WTC11 (cell line): ENCODE measurements around the gene AFAP1L1. TPM values are rescaled to one million over a fixed set of nuclear protein-coding genes. Genes with fewer than 3 reads are reported as not detected.

ENCODE experiments used
- ATAC-seq: fragments of 200-7000 bp; cut with Tn5 transposase; 2 replicates; pipeline ENCODE4 v1.10.0; 2021; ENCODE audit warnings: mild to moderate bottlenecking, moderate library complexity
- CTCF ChIA-PET: fragments of 300-600 bp; sonication (Branson Sonifier 250); formaldehyde crosslinking; loops from one replicate; lab custom pipeline; 2021; ENCODE audit warnings: antibody characterized with exemption; lab: Charles Lee
- POLR2A ChIA-PET: fragments of 350-600 bp; sonication (Branson Sonifier 250); formaldehyde crosslinking; loops from one replicate; lab custom pipeline; 2021; ENCODE audit warnings: antibody characterized with exemption; lab: Charles Lee
- DNase-seq: peaks from one replicate; pipeline ENCODE4 v3.0.0; 2021; ENCODE audit warnings: low spot score
- H3K27ac Mint-ChIP-seq: 2 replicates; pipeline ENCODE4 v1.8.0; 2021; ENCODE audit warnings: mixed read lengths
- H3K27me3 Mint-ChIP-seq: 2 replicates; pipeline ENCODE4 v1.8.0; 2021; ENCODE audit warnings: low read depth, mild to moderate bottlenecking, moderate library complexity, mixed read lengths
- H3K36me3 Mint-ChIP-seq: 2 replicates; pipeline ENCODE4 v1.8.0; 2021; ENCODE audit warnings: mixed read lengths
- H3K4me1 Mint-ChIP-seq: 2 replicates; pipeline ENCODE4 v1.8.0; 2022; ENCODE audit warnings: mixed read lengths
- H3K4me3 Mint-ChIP-seq: 2 replicates; pipeline ENCODE4 v1.8.0; 2021; ENCODE audit warnings: mild to moderate bottlenecking, moderate library complexity, mixed read lengths
- H3K9me3 Mint-ChIP-seq: 2 replicates; pipeline ENCODE4 v1.8.0; 2021; ENCODE audit warnings: mixed read lengths
- ATF1 ChIP-seq: sonication (generic); formaldehyde crosslinking; IDR thresholded peaks from 2 replicates; pipeline ENCODE4 v1.8.1; 2023; ENCODE audit warnings: mild to moderate bottlenecking, moderate library complexity, missing genetic modification reagents
- FOXJ3 ChIP-seq: sonication (generic); formaldehyde crosslinking; IDR thresholded peaks from 2 replicates; pipeline ENCODE4 v1.9.0; 2021; ENCODE audit warnings: missing genetic modification reagents, mild to moderate bottlenecking, borderline replicate concordance
- ZNF263 ChIP-seq: sonication (generic); formaldehyde crosslinking; IDR thresholded peaks from 2 replicates; pipeline ENCODE4 v1.8.1; 2022; ENCODE audit warnings: low read depth, mild to moderate bottlenecking, moderate library complexity, missing genetic modification reagents
- ZNF317 ChIP-seq: sonication (generic); formaldehyde crosslinking; IDR thresholded peaks from 2 replicates; pipeline ENCODE4 v1.8.1; 2023; ENCODE audit warnings: low read depth, mild to moderate bottlenecking, moderate library complexity, missing genetic modification reagents, borderline replicate concordance
- ZNF423 ChIP-seq: fragments of 250-450 bp; sonication (Bioruptor Pico); IDR thresholded peaks from 2 replicates; pipeline ENCODE4 v2.1.2; 2022; ENCODE audit warnings: mild to moderate bottlenecking, moderate library complexity
- total RNA-seq: library from RNA; stranded (reverse); gene quantifications from 3 replicates; pipeline ENCODE4 v1.2.3, GENCODE V29; 2021
- TF ChIP-seq, protein P1 (sequence below): fragments of 200-600 bp; IDR thresholded peaks from 2 replicates; pipeline ENCODE4 v1.8.0; 2022; ENCODE audit warnings: antibody characterized with exemption
- TF ChIP-seq, protein P2 (sequence below): fragments of 250-450 bp; sonication (Bioruptor Pico); IDR thresholded peaks from 2 replicates; pipeline ENCODE4 v1.9.0; 2021; ENCODE audit warnings: mild to moderate bottlenecking, borderline replicate concordance
- TF ChIP-seq, protein P3 (sequence below): sonication (generic); formaldehyde crosslinking; IDR thresholded peaks from 2 replicates; pipeline ENCODE4 v1.8.1; 2023; ENCODE audit warnings: mild to moderate bottlenecking, missing genetic modification reagents, moderate library complexity

Gene AFAP1L1
- total RNA-seq, 1 experiment from 2014 or later = 8.4 TPM

DNA sequence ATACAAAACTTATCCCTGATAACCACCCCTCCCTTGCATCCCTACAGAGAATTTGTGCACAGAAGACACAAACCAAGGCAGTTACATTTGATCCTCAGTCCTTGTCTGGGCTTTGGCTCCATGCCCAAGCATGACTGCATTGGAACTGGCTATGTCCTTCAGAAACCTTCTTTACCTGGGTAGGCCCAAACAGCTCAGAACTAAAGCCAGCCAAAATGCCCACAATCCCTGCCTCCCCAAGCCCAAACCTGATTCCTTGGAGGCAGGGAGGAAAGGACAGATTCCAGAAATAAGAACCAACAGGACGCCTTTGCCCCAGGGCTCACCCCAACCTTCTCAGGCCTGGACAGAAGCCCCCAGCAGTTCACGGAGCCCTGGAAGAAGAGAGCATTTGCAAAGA lies 99.2 kb downstream of the AFAP1L1 start:
- Mint-ChIP-seq H3K27ac (no peak overlapping the region), H3K27me3 (no peaks in the 10 kb centered on the region), H3K9me3 (no peaks in the 10 kb centered on the region)
- no peak for DNase-seq
- no peak for ATAC-seq
- TF ChIP-seq ZNF263 (CRISPR knock-in tag) (no peak), ATF1 (no peak)
- TF ChIP-seq, all 79 proteins: peak for 0
- ChIA-PET POLR2A (no interaction called here), CTCF (interaction anchor here (0.7 to 8.6 kb wide), 22 partner anchors 8 to 590 kb away, joined by 3 to 146 read pairs (median 5); partner anchors contain the start of genes IL17B, PCYOX1L and SLC26A2)
- Mint-ChIP-seq H3K4me1 (peaks cover 15% of the 10 kb centered on the region), H3K4me3 (no peak overlapping the region), H3K36me3 (no peaks in the 10 kb centered on the region; the same call in 1 of the 2 replicates)

DNA sequence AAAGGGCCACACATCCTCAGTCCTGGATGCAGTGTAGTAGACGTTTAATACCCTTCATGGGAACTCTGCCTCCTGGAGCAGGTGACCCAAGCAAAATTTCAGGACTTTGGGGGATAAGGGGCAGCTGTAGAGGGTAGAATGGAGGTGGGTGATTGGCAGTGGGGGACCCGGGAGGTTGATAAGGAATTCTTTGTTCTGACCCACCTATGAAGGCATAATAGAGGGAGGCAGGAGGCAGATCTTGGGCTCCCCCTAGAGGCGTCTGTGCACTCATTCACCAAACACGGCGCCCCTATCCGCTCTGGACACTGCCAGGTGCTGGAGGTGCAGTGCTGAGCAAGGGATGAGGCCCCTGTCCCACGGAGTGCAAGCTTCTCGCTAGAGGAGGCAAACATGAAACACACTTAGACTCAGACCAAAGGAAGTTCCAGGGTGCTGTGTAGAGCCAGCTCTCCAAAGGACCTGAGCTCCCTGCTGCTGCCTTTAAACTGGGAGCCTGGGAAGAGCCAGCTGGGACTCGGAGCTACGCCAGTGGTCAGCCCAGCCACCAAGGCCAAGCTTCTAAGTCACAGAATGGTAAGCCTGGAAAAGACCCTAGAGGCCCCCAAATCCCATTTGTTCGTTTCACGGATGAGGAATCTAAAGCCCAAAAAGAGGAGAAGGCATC lies 99.8 kb downstream of the AFAP1L1 start:
- peaks cover 15% of the 10 kb centered on the region for H3K4me1 Mint-ChIP-seq
- no peaks in the 10 kb centered on the region for H3K9me3 Mint-ChIP-seq
- H3K27me3 Mint-ChIP-seq = no peaks in the 10 kb centered on the region
- ATAC-seq = peak; percentile 91
- POLR2A ChIA-PET = interaction anchor here (0.5 kb wide), 1 partner anchor 120 kb away, joined by 4 read pairs; no protein-coding TSS in a partner anchor
- TF ChIP-seq, protein P1, sequence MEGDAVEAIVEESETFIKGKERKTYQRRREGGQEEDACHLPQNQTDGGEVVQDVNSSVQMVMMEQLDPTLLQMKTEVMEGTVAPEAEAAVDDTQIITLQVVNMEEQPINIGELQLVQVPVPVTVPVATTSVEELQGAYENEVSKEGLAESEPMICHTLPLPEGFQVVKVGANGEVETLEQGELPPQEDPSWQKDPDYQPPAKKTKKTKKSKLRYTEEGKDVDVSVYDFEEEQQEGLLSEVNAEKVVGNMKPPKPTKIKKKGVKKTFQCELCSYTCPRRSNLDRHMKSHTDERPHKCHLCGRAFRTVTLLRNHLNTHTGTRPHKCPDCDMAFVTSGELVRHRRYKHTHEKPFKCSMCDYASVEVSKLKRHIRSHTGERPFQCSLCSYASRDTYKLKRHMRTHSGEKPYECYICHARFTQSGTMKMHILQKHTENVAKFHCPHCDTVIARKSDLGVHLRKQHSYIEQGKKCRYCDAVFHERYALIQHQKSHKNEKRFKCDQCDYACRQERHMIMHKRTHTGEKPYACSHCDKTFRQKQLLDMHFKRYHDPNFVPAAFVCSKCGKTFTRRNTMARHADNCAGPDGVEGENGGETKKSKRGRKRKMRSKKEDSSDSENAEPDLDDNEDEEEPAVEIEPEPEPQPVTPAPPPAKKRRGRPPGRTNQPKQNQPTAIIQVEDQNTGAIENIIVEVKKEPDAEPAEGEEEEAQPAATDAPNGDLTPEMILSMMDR = peak; percentile 80
- TF ChIP-seq, protein P2, sequence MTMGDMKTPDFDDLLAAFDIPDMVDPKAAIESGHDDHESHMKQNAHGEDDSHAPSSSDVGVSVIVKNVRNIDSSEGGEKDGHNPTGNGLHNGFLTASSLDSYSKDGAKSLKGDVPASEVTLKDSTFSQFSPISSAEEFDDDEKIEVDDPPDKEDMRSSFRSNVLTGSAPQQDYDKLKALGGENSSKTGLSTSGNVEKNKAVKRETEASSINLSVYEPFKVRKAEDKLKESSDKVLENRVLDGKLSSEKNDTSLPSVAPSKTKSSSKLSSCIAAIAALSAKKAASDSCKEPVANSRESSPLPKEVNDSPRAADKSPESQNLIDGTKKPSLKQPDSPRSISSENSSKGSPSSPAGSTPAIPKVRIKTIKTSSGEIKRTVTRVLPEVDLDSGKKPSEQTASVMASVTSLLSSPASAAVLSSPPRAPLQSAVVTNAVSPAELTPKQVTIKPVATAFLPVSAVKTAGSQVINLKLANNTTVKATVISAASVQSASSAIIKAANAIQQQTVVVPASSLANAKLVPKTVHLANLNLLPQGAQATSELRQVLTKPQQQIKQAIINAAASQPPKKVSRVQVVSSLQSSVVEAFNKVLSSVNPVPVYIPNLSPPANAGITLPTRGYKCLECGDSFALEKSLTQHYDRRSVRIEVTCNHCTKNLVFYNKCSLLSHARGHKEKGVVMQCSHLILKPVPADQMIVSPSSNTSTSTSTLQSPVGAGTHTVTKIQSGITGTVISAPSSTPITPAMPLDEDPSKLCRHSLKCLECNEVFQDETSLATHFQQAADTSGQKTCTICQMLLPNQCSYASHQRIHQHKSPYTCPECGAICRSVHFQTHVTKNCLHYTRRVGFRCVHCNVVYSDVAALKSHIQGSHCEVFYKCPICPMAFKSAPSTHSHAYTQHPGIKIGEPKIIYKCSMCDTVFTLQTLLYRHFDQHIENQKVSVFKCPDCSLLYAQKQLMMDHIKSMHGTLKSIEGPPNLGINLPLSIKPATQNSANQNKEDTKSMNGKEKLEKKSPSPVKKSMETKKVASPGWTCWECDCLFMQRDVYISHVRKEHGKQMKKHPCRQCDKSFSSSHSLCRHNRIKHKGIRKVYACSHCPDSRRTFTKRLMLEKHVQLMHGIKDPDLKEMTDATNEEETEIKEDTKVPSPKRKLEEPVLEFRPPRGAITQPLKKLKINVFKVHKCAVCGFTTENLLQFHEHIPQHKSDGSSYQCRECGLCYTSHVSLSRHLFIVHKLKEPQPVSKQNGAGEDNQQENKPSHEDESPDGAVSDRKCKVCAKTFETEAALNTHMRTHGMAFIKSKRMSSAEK (CRISPR knock-in tag) = no peak
- TF ChIP-seq, all 79 proteins: peak for 1
- Mint-ChIP-seq H3K4me3 (no peak overlapping the region), H3K27ac (no peak overlapping the region), H3K36me3 (no peaks in the 10 kb centered on the region; the same call in 1 of the 2 replicates)
- DNase-seq = peak; percentile 79
- CTCF ChIA-PET = interaction anchor here (0.6 to 8.6 kb wide), 35 partner anchors 8 to 589 kb away, joined by 3 to 146 read pairs (median 5); partner anchors contain the start of genes IL17B, PCYOX1L and SLC26A2

DNA sequence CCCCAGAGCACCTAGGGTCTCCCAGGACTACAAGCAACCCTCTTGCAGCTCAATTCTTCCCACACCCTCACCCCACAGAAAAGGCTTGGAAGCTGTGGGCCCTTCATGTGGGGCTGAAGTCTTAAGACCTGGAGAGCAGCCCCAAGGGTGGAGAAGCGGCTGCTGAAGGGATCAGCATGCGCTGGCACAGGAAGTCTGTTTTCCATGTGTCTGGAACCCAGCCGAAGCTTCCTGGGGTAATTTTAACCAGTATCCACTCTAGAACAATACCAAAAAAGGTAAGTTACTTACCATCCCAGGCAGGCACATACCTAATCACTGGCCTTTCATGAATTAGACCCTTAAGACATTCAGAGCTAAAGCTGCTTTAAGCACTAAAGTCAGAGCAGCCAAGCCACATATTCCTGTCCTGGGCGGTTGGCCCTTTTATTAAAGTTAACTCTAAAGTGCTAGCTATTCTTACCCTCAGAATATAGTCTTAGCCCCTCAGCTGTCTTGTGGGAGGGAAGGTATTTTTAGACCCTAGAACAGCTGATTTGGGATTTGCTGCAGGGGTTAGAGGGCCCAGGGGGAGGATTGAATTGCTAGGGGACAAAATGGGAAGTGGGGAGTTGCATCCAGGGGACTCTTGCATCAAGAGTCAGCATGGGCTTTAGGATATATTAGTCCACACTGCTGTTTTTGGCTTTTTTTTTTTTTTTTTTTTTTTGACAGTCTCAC lies 100.6 kb downstream of the AFAP1L1 start:
- Mint-ChIP-seq H3K27me3 (no peaks in the 10 kb centered on the region), H3K9me3 (0 out of 2 replicates have a peak, but pooled peaks cover under 1% of the 10 kb centered on the region), H3K4me1 (peaks cover 12% of the 10 kb centered on the region), H3K36me3 (no peaks in the 10 kb centered on the region; the same call in 1 of the 2 replicates), H3K27ac (no peak overlapping the region), H3K4me3 (no peak overlapping the region)
- TF ChIP-seq FOXJ3 (CRISPR knock-in tag) (no peak), ZNF423 (CRISPR knock-in tag) (no peak), ZNF317 (CRISPR knock-in tag) (no peak)
- TF ChIP-seq, protein P3, sequence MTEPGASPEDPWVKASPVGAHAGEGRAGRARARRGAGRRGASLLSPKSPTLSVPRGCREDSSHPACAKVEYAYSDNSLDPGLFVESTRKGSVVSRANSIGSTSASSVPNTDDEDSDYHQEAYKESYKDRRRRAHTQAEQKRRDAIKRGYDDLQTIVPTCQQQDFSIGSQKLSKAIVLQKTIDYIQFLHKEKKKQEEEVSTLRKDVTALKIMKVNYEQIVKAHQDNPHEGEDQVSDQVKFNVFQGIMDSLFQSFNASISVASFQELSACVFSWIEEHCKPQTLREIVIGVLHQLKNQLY (CRISPR knock-in tag) = no peak
- ChIA-PET POLR2A (interaction anchor here (0.5 kb wide), 1 partner anchor 119 kb away, joined by 4 read pairs; no protein-coding TSS in a partner anchor), CTCF (interaction anchor here (0.6 to 8.6 kb wide), 33 partner anchors 10 to 588 kb away, joined by 3 to 146 read pairs (median 5); partner anchors contain the start of genes PCYOX1L and SLC26A2)
- no peak for ATAC-seq
- no peak for DNase-seq
